GM23338 (cell line): ENCODE data around the gene CA7. TPM values are rescaled to one million over a fixed set of nuclear protein-coding genes. Genes with fewer than 3 reads are reported as not detected.

ENCODE experiments used
- ATAC-seq: fragments of 200-7000 bp; cut with Tn5 transposase; 3 replicates; pipeline ENCODE4 v1.9.1; 2020
- DNase-seq: peaks from one replicate; pipeline ENCODE4 v3.0.0-alpha.2; 2015; ENCODE audit warnings: low spot score
- H2AFZ ChIP-seq: fragments of 200-600 bp; sonication (generic); 2 replicates; pipeline ENCODE4 v1.8.0; 2016; ENCODE audit warnings: antibody characterized with exemption, mild to moderate bottlenecking, moderate library complexity
- H3F3A ChIP-seq: fragments of 200-600 bp; sonication (generic); replicated peaks from 2 replicates; pipeline ENCODE4 v1.8.0; 2017; ENCODE audit warnings: antibody characterized with exemption, mixed run types, low read depth
- H3K27ac ChIP-seq: fragments of 200-600 bp; sonication (generic); 2 replicates; pipeline ENCODE4 v1.6.1; 2016; ENCODE audit warnings: low read depth
- H3K27me3 ChIP-seq: fragments of 200-600 bp; sonication (generic); 2 replicates; pipeline ENCODE4 v1.8.0; 2016; ENCODE audit warnings: mild to moderate bottlenecking, mixed run types, moderate library complexity; ENCODE audit not compliant: insufficient read depth
- H3K36me3 ChIP-seq: fragments of 200-600 bp; sonication (generic); 2 replicates; pipeline ENCODE4 v1.8.0; 2016; ENCODE audit warnings: mild to moderate bottlenecking; ENCODE audit not compliant: insufficient read depth
- H3K4me1 ChIP-seq: fragments of 200-600 bp; sonication (generic); 2 replicates; pipeline ENCODE4 v1.8.0; 2016; ENCODE audit warnings: mild to moderate bottlenecking, moderate library complexity; ENCODE audit not compliant: insufficient read depth
- H3K4me2 ChIP-seq: fragments of 200-600 bp; sonication (generic); 2 replicates; pipeline ENCODE4 v1.7.1; 2017; ENCODE audit warnings: mixed run types
- H3K4me3 ChIP-seq: fragments of 200-600 bp; sonication (generic); 2 replicates; pipeline ENCODE4 v1.6.1; 2016; ENCODE audit warnings: mixed run types
- H3K79me2 ChIP-seq: fragments of 200-600 bp; sonication (generic); replicated peaks from 2 replicates; pipeline ENCODE4 v1.8.0; 2017; ENCODE audit warnings: mild to moderate bottlenecking; ENCODE audit not compliant: insufficient read depth
- H3K9me2 ChIP-seq: fragments of 200-600 bp; sonication (generic); 2 replicates; pipeline ENCODE4 v1.8.0; 2017; ENCODE audit not compliant: insufficient read depth
- H4K20me1 ChIP-seq: fragments of 200-600 bp; sonication (generic); replicated peaks from 2 replicates; pipeline ENCODE4 v1.8.0; 2017; ENCODE audit warnings: mild to moderate bottlenecking; ENCODE audit not compliant: insufficient read depth
- H3K27ac Mint-ChIP-seq: 2 replicates; pipeline ENCODE4 v1.8.0; 2020; ENCODE audit warnings: inconsistent platforms, mild to moderate bottlenecking, moderate library complexity, mixed read lengths
- H3K27me3 Mint-ChIP-seq: 3 replicates; pipeline ENCODE4 v1.8.0; 2022; ENCODE audit warnings: low read depth, mild to moderate bottlenecking, moderate library complexity, mixed read lengths, inconsistent platforms; ENCODE audit not compliant: insufficient read depth, poor library complexity
- H3K36me3 Mint-ChIP-seq: 3 replicates; pipeline ENCODE4 v1.8.0; 2021; ENCODE audit warnings: low read depth, mild to moderate bottlenecking, inconsistent platforms, moderate library complexity, mixed read lengths
- H3K4me1 Mint-ChIP-seq: 3 replicates; pipeline ENCODE4 v1.8.0; 2020; ENCODE audit warnings: mild to moderate bottlenecking, inconsistent platforms, mixed read lengths
- H3K4me3 Mint-ChIP-seq: 3 replicates; pipeline ENCODE4 v1.8.0; 2021; ENCODE audit warnings: moderate library complexity, mild to moderate bottlenecking, inconsistent platforms, mixed read lengths
- H3K9me3 Mint-ChIP-seq: 3 replicates; pipeline ENCODE4 v1.8.0; 2020; ENCODE audit warnings: moderate library complexity, mild to moderate bottlenecking, inconsistent platforms, mixed read lengths
- CREB1 ChIP-seq: fragments of 250-450 bp; sonication (Bioruptor Pico); IDR thresholded peaks from 2 replicates; pipeline ENCODE4 v1.5.0; 2020; ENCODE audit warnings: low read depth, mild to moderate bottlenecking, moderate library complexity
- CTCF ChIP-seq, 2 experiments: fragments of 200-600 bp in 1 of 2; sonication (generic) in 1 of 2; conservative IDR thresholded peaks; 2 replicates each; pipeline versions ENCODE4 v1.5.1 to v1.6.1; 2016 to 2017; ENCODE audit warnings: antibody characterized with exemption in 2 of 2, low read depth in 2 of 2, mild to moderate bottlenecking in 2 of 2, moderate library complexity in 1 of 2
- ETS1 ChIP-seq: IDR thresholded peaks from 2 replicates; pipeline ENCODE4 v1.6.1; 2016; ENCODE audit warnings: antibody characterized with exemption
- EZH2 ChIP-seq: fragments of 200-600 bp; sonication (generic); IDR thresholded peaks from one replicate; pipeline ENCODE4 v1.8.0; 2017; ENCODE audit warnings: antibody characterized with exemption, mild to moderate bottlenecking, low read depth; ENCODE audit not compliant: unreplicated experiment
- EZH2phosphoT487 ChIP-seq: fragments of 200-600 bp; sonication (generic); IDR thresholded peaks from one replicate; pipeline ENCODE4 v1.8.1; 2018; ENCODE audit warnings: antibody characterized with exemption; ENCODE audit not compliant: unreplicated experiment
- JUNB ChIP-seq: IDR thresholded peaks from one replicate; pipeline ENCODE4 v1.6.1; 2016; ENCODE audit warnings: antibody characterized with exemption; ENCODE audit not compliant: unreplicated experiment
- NANOG ChIP-seq: IDR thresholded peaks from 2 replicates; pipeline ENCODE4 v1.6.1; 2016; ENCODE audit warnings: antibody characterized with exemption, borderline replicate concordance
- POLR2AphosphoS5 ChIP-seq: IDR thresholded peaks from 2 replicates; pipeline ENCODE4 v1.6.1; 2016; ENCODE audit warnings: antibody characterized with exemption, low read depth
- REST ChIP-seq: IDR thresholded peaks from one replicate; pipeline ENCODE4 v1.6.1; 2018; ENCODE audit warnings: antibody characterized with exemption; ENCODE audit not compliant: unreplicated experiment
- STAT1 ChIP-seq: IDR thresholded peaks from one replicate; pipeline ENCODE4 v1.6.1; 2016; ENCODE audit warnings: antibody characterized with exemption; ENCODE audit not compliant: unreplicated experiment
- ZNF114 ChIP-seq: fragments of 250-450 bp; sonication (Bioruptor Pico); IDR thresholded peaks from 2 replicates; pipeline ENCODE4 v1.5.0; 2020; ENCODE audit warnings: mild to moderate bottlenecking, moderate library complexity
- ZNF331 ChIP-seq: fragments of 250-450 bp; sonication (Bioruptor Pico); IDR thresholded peaks from 2 replicates; pipeline ENCODE4 v1.5.0; 2020; ENCODE audit warnings: low read depth, mild to moderate bottlenecking, moderate library complexity
- ZNF462 ChIP-seq: fragments of 250-450 bp; sonication (Bioruptor Pico); IDR thresholded peaks from 2 replicates; pipeline ENCODE4 v1.5.0; 2020; ENCODE audit warnings: mild to moderate bottlenecking, moderate library complexity
- long read RNA-seq: library from polyadenylated mRNA; unstranded; transcript quantifications from one replicate; pipeline ENCODE4 v2.0.0, GENCODE V29; 2020; ENCODE audit not compliant: unreplicated experiment
- polyA plus RNA-seq: library from polyadenylated mRNA; unstranded; fragments of >200 nt; fragmentation: Nextera tagmentation; extraction: Ambion mirVana; gene quantifications from 2 replicates; pipeline ENCODE4 v1.2.1, GENCODE V29; 2016
- total RNA-seq: library from RNA; depleted of rRNA; stranded (reverse); fragments of >200 nt; shearing (Covaris generic); gene quantifications from 2 replicates; pipeline ENCODE4 v1.2.3, GENCODE V29; 2014; rRNA removed

Gene CA7
- total RNA-seq (2.5 and 2.8 TPM in 2 replicates), polyA plus RNA-seq (2.1 and 2.6 TPM in 2 replicates)
- long read RNA-seq, partial matches to known transcripts: 0 of 4 reads
- long read RNA-seq, other reads (novel, unspliced or antisense): 2 of 4 reads

- 0 out of 2 replicates have a peak, but pooled peaks cover 6% of the 10 kb centered on the region for H3F3A ChIP-seq
- H3K27me3 ChIP-seq: peaks cover 51% of the 10 kb centered on the region
- H3K27ac Mint-ChIP-seq: no peak within 1 kb of the TSS
- no peaks in the 10 kb centered on the region for H3K79me2 ChIP-seq
- H3K4me1 ChIP-seq: no peaks in the 10 kb centered on the region; the same call in 1 of the 2 replicates
- DNase-seq (peak; percentile 62), ATAC-seq (peak; percentile 77)
- H3K36me3 Mint-ChIP-seq: no peaks in the 10 kb centered on the region
- no peaks in the 10 kb centered on the region; the same call in 1 of the 2 replicates for H3K9me2 ChIP-seq
- H3K4me2 ChIP-seq: peak within 1 kb of the TSS; percentile 86
- H3K27ac ChIP-seq: no peak within 1 kb of the TSS
- H3K9me3 Mint-ChIP-seq: no peaks in the 10 kb centered on the region; the same call in 2 of the 3 replicates
- H4K20me1 ChIP-seq: no peaks in the 10 kb centered on the region
- H3K4me3 ChIP-seq: peak within 1 kb of the TSS; percentile 69
- H3K4me3 Mint-ChIP-seq: peak within 1 kb of the TSS; percentile 76
- H2AFZ ChIP-seq: peak within 1 kb of the TSS; percentile 99
- TF ChIP-seq CTCF (conservative IDR thresholded peaks at IDR 0.05; ENCODE audit: low read depth in 2 of 2) (0 out of 4 replicates have a peak, but pooled peaks of 1 of the 2 experiments have one; percentile 8), ZNF462 (CRISPR knock-in tag) (no peak), ZNF114 (no peak), EZH2phosphoT487 (no peak), NANOG (no peak), EZH2 (peak; percentile 44), STAT1 (no peak), ETS1 (no peak), POLR2AphosphoS5 (peak; percentile 37; the same call in 1 of the 2 replicates), CREB1 (CRISPR knock-in tag) (no peak), ZNF331 (no peak), REST (no peak), JUNB (no peak)
- no peaks in the 10 kb centered on the region for H3K36me3 ChIP-seq
- peaks cover 40% of the 10 kb centered on the region for H3K27me3 Mint-ChIP-seq
- peaks cover 16% of the 10 kb centered on the region for H3K4me1 Mint-ChIP-seq
Observed at GRCh38 chr16:66844342-66845079, at the start of gene CA7. CA7 (plus strand) TSS chr16:66844414; CDS start chr16:66844488, 74 bp downstream.
